Measurements from ENCODE around the gene MGAT4A. TPM values are rescaled to one million over a fixed set of nuclear protein-coding genes. Genes with fewer than 3 reads are reported as not detected.

MGAT4A gene
- polyA plus RNA-seq, 2 of the 4 experiments (the other 2 are of a cell fraction) = 0.61 to 2.6 TPM

DNA sequence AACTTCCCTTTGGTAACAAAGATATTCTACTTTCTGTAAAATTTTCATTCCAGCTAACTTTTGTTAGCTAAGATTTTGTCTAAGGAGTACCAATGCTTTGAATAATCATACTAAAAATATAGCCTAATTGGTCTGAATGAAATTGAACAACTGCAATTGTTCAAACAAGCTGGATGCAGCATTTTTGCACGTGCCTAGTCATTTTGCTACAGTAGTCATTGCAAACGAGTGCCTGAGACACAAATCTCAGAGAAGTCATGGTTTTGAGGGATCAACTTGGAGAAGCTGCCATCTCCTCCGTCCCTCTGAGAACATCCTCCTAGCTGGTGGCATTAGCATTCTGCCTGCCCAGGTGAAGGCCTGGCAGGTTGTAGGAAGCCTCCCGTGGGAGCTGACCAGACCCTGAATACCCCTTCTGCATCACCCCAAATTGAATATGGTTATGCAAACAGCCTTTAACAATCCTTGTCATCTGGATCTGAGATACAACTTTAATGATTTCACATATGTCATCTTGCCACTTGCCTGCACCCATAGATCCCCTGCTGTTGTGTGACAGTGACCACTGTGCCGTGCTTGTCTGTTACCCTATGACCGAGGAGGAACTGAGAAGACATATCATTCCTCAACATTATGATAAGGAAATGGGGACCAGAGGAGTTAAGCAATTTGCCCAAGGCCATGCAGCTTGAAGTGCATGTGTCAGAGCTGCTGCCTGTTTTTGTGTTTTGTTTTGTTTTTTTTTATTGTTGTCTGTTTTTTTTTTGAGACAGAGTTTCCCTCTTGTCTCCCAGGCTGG is 29.1 kb upstream of the MGAT4A start:
- no peaks in the 10 kb centered on the region for H3K9me3 ChIP-seq
- ATAC-seq (no peak), DNase-seq (ENCODE audit: low read depth in 1 of 2, low spot score in 1 of 2) (no peak), FAIRE-seq (no peak)
- 50% methylated on average over 6 of the region's 6 CpGs for WGBS (ENCODE audit: missing lambda C conversion rate)
- H3K4me2 ChIP-seq = no peak overlapping the region
- TF ChIP-seq CBX2 (IDR thresholded peaks at IDR 0.05; ENCODE audit: borderline replicate concordance, low read depth) (no peak), RCOR1 (IDR thresholded peaks at IDR 0.05; ENCODE audit: low read depth, low read length) (no peak), NPAS2 (CRISPR knock-in tag; IDR thresholded peaks at IDR 0.05; ENCODE audit: borderline replicate concordance) (no peak)
- no peak overlapping the region for H3K4me3 ChIP-seq
- H3K4me1 ChIP-seq = peaks cover 9% of the 10 kb centered on the region
- H3K27ac ChIP-seq = no peak overlapping the region
- ChIA-PET POLR2A (no interaction called here), CTCF (no interaction called here)

DNA sequence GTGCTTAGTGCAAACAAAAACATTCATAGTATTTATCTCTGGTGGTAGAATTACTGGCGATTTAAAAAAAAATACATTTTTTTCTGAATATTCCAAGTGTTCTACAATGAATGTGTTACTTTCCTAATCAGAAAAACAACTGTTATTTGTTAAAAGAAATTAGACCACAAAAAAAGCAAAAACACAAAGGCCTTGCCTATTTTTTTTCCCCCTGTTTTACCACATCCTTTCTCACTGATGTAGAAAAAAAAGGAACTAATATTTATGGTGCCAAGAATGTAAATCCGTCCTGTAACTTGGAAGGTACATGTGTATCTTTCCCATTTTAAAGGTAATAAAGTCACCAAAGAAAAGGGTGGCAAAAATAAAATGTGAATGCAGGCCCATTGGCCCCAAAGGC is 28.4 kb upstream of the MGAT4A start:
- Histone ChIP-seq H3K4me2 (no peak overlapping the region), H3K9me3 (no peaks in the 10 kb centered on the region), H3K4me3 (no peak overlapping the region), H3K27ac (no peak overlapping the region), H3K4me1 (peaks cover 9% of the 10 kb centered on the region)
- ChIA-PET POLR2A (no interaction called here), CTCF (no interaction called here)
- DNase-seq (ENCODE audit: low read depth in 1 of 2, low spot score in 1 of 2) (no peak), FAIRE-seq (no peak), ATAC-seq (no peak)
- 63% methylated on average over 2 of the region's 2 CpGs for WGBS (ENCODE audit: missing lambda C conversion rate)
- TF ChIP-seq HDAC2 (IDR thresholded peaks at IDR 0.05) (no peak), RNF2 (IDR thresholded peaks at IDR 0.05; ENCODE audit: borderline replicate concordance, low read depth) (no peak), FOSB (CRISPR knock-in tag; IDR thresholded peaks at IDR 0.05) (no peak), JUN (IDR thresholded peaks at IDR 0.05) (no peak), ELK1 (IDR thresholded peaks at IDR 0.05; ENCODE audit: low read depth, low read length) (no peak), NFE2L2 (conservative IDR thresholded peaks at IDR 0.05; ENCODE audit: low read length) (no peak), REST (IDR thresholded peaks at IDR 0.05) (no peak), EHF (CRISPR knock-in tag; IDR thresholded peaks at IDR 0.05) (no peak), HOXA7 (CRISPR knock-in tag; IDR thresholded peaks at IDR 0.05) (no peak), ZFP36 (IDR thresholded peaks at IDR 0.05; ENCODE audit: borderline replicate concordance, partially characterized antibody) (no peak), JUNB (IDR thresholded peaks at IDR 0.05) (no peak), ZSCAN20 (CRISPR knock-in tag; IDR thresholded peaks at IDR 0.05) (no peak), PHF8 (IDR thresholded peaks at IDR 0.05; ENCODE audit: borderline replicate concordance, low read depth) (no peak), USF2 (IDR thresholded peaks at IDR 0.05) (no peak)

Data from A549 (cell line).